Heart left ventricle (tissue), 16 donors: ENCODE measurements around the gene IL13RA1. TPM values are rescaled to one million over a fixed set of nuclear protein-coding genes. Genes with fewer than 3 reads are reported as not detected.
"Not testable (repeated sequence)": the region's sequence is repeated elsewhere in the genome, so short reads cannot be mapped to it uniquely, and the experiment has no call there.

Source experiments
- ATAC-seq, 4 donors: fragments of 200-7000 bp; cut with Tn5 transposase; one replicate each; pipeline ENCODE4 v1.9.1; 2020 to 2022; ENCODE audit warnings: moderate library complexity in 4 of 4, mild to moderate bottlenecking in 3 of 4, moderate number of reproducible peaks in 1 of 4
- DNase-seq, 5 donors: peaks; one replicate each; pipeline ENCODE4 v3.0.0-alpha.2; 2020
- H3K27ac ChIP-seq, 12 donors: fragments of 200-600 bp; sonication (generic) in 4 of 12; one replicate each; pipeline versions ENCODE4 v1.5.0 to v1.8.0; 2016 to 2022; ENCODE audit warnings: mild to moderate bottlenecking in 2 of 12
- H3K27me3 ChIP-seq, 9 donors: fragments of 200-600 bp; sonication (generic) in 2 of 9; one replicate each; pipeline versions ENCODE4 v1.5.1 to v1.8.0; 2016 to 2022; ENCODE audit warnings: mild to moderate bottlenecking in 3 of 9
- H3K36me3 ChIP-seq, 9 donors: fragments of 200-600 bp; sonication (generic) in 2 of 9; one replicate each; pipeline versions ENCODE4 v1.5.0 to v1.8.0; 2018 to 2022; ENCODE audit warnings: mild to moderate bottlenecking in 2 of 9
- H3K4me1 ChIP-seq, 12 donors: fragments of 200-600 bp; sonication (generic) in 4 of 12; one replicate each; pipeline versions ENCODE4 v1.5.0 to v1.8.0; 2016 to 2022; ENCODE audit warnings: mild to moderate bottlenecking in 3 of 12
- H3K4me3 ChIP-seq, 12 donors: fragments of 200-600 bp; sonication (generic) in 4 of 12; one replicate each; pipeline versions ENCODE4 v1.5.0 to v1.8.0; 2017 to 2022; ENCODE audit warnings: mild to moderate bottlenecking in 9 of 12, moderate library complexity in 4 of 12
- H3K9me3 ChIP-seq, 12 donors: fragments of 200-600 bp; sonication (generic) in 4 of 12; one replicate each; pipeline versions ENCODE4 v1.5.0 to v1.8.0; 2016 to 2022; ENCODE audit warnings: mild to moderate bottlenecking in 1 of 12
- CTCF ChIP-seq, 12 donors: fragments of 200-600 bp; sonication (generic) in 4 of 12; IDR thresholded peaks; one replicate each; pipeline versions ENCODE4 v1.5.0 to v1.8.0; 2018 to 2022; ENCODE audit warnings: antibody characterized with exemption in 12 of 12, mild to moderate bottlenecking in 5 of 12
- POLR2A ChIP-seq, 2 donors: fragments of 450-650 bp; IDR thresholded peaks; one replicate each; pipeline ENCODE4 v1.6.1; 2017; ENCODE audit warnings: antibody characterized with exemption in 2 of 2, mild to moderate bottlenecking in 2 of 2, moderate library complexity in 2 of 2
- WGBS, 4 donors: extraction: QIAGEN DNeasy Blood & Tissue Kit in 2 of 4; methylation state at CpG; one replicate each; pipeline versions ENCODE4 v1.1.5 to v1.1.7; 2013 to 2018; 5-methylcytosine and 5-hydroxymethylcytosine counted together
- intact Hi-C, 10 donors: fragments of 100-400 bp; cut with DNase I; formaldehyde crosslinking; loops; one replicate each; pipeline versions ENCODE4 v1.11.1 to v1.14.2; 2022
- polyA plus RNA-seq, 2 donors: library from polyadenylated mRNA; stranded (reverse); fragments of 200-250 nt; gene quantifications; one replicate each; pipeline ENCODE4 v1.2.3, GENCODE V29; 2013
- total RNA-seq, 9 donors: library from RNA; depleted of rRNA in 2 of 9; stranded (reverse); fragments of >200 nt in 2 of 9; fragmentation: NEBNext Ultra II Directional in 3 of 9; extraction: Animal tissue kit (Norgen Biotek cat#: 25700) in 3 of 9; gene quantifications; one replicate each; pipeline versions ENCODE4 v1.1.0 to v1.2.4, GENCODE V29; 2016 to 2023
- donor health status: ischemic (EF 13 %, LVEDD 7.1; RV severe dilation, severe dysfunction).
- donor health status: healthy with polysubstance abuse.
- donor health status: DM: no; HTN: yes; CAD: no.
- donor health status: DM: no; HTN: no; CAD: no.
- donor health status: ischemic (EF 25% LVEDD 6.9; RV normal size, moderate dysfunction).
- donor health status: ischemic (EF 25% LVEDD 5.7; RV mildly dilated, moderate dysfunction).
- donor health status: healthy.
- donor health status: DM: yes; HTN: yes; CAD: no.
- donor health status: ischemic (EF 35%, LVEDD 5.7; RV mildly dilated, moderate dysfunction).
- donor health status: nonischemic (EF 11% LVEDD 7.7; RV severe dilation, severe dysfunction).
- donor health status: DM: yes; HTN: yes; CAD: no.
- donor health status: PGD.
- donor health status: ischemic (EF 29% LVEDD 5.4; RV normal size, mild dysfunction).
- donor health status: nonischemic (EF 23%, LVEDD 6.1; RV moderate dilation, normal function).

IL13RA1 gene
- total and polyA plus RNA-seq, 11 donors: 5.8 to 44.7 (median 16.8) TPM

GRCh38 chrX:118795528-118796280, 68.3 kb downstream of the IL13RA1 start:
- no peak overlapping the region for H3K4me3 ChIP-seq
- TF ChIP-seq POLR2A (IDR thresholded peaks at IDR 0.05) (no peak), CTCF (IDR thresholded peaks at IDR 0.05) (no peak)
- peaks cover 0 to 8% (median 0%) of the 10 kb centered on the region in 9 donors for H3K36me3 ChIP-seq
- peaks cover 0 to 3% (median 0%) of the 10 kb centered on the region in 12 donors for H3K4me1 ChIP-seq
- intact Hi-C loops: no loop called here
- H3K9me3 ChIP-seq: no peaks in the 10 kb centered on the region
- H3K27me3 ChIP-seq: peaks cover 0 to 3% (median 0%) of the 10 kb centered on the region in 9 donors
- 53 to 71% (median 59%) methylated on average over 5 of the region's 5 CpGs for WGBS, 4 donors
- ATAC-seq (no peak), DNase-seq (no peak)
- H3K27ac ChIP-seq: peak overlapping the region in 3 of 12 donors; percentile 19 to 43 (median 37)

- WGBS, 4 donors: 7 to 28% (median 17%) methylated on average over 1 of the region's 1 CpG
- no peak overlapping the region for H3K27ac ChIP-seq
- intact Hi-C loops: loop anchor here in 2 of 10 donors (10.0 kb wide), 1 partner anchor 198 kb away; no protein-coding TSS in a partner anchor
- H3K4me1 ChIP-seq: no peaks in the 10 kb centered on the region
- DNase-seq (peak in 2 of 5 donors; percentile 7 to 26), ATAC-seq (peak in 2 of 4 donors; percentile 41 to 50)
- H3K9me3 ChIP-seq: peaks cover 0 to 3% (median 0%) of the 10 kb centered on the region in 12 donors
- no peaks in the 10 kb centered on the region for H3K36me3 ChIP-seq
- no peaks in the 10 kb centered on the region for H3K27me3 ChIP-seq
- H3K4me3 ChIP-seq: no peak overlapping the region
- TF ChIP-seq CTCF (IDR thresholded peaks at IDR 0.05) (no peak), POLR2A (IDR thresholded peaks at IDR 0.05) (no peak)
These were observed 75.5 kb downstream of the IL13RA1 start for GRCh38 chrX:118802857-118803256.

GRCh38 chrX:118807151-118808017, 80.0 kb downstream of the IL13RA1 start:
- Histone ChIP-seq H3K9me3 (peaks cover 0 to 3% (median 0%) of the 10 kb centered on the region in 12 donors), H3K4me3 (no peak overlapping the region), H3K36me3 (no peaks in the 10 kb centered on the region), H3K27ac (no peak overlapping the region), H3K27me3 (peaks cover 0 to 12% (median 0%) of the 10 kb centered on the region in 9 donors), H3K4me1 (no peaks in the 10 kb centered on the region)
- peak; percentile 37 to 63 (median 58) for ATAC-seq
- intact Hi-C loops: loop anchor here (2.0 to 10.0 kb wide), 7 partner anchors 163 to 203 kb away; no protein-coding TSS in a partner anchor
- DNase-seq: peak in 3 of 5 donors; percentile 12 to 31 (median 27)
- TF ChIP-seq POLR2A (IDR thresholded peaks at IDR 0.05) (no peak), CTCF (IDR thresholded peaks at IDR 0.05) (peak; percentile 34 to 70 (median 60))
- 31 to 39% (median 34%) methylated on average over 4 of the region's 4 CpGs for WGBS, 4 donors

GRCh38 chrX:118817257-118817656, 89.9 kb downstream of the IL13RA1 start:
- H3K9me3 ChIP-seq, H3K36me3 ChIP-seq, intact Hi-C loops, H3K27ac ChIP-seq, H3K4me1 ChIP-seq, ATAC-seq, H3K4me3 ChIP-seq, DNase-seq: not testable (repeated sequence)
- WGBS, 4 donors: 79 to 91% (median 85%) methylated on average over 4 of the region's 4 CpGs
- H3K27me3 ChIP-seq: peaks cover 0 to 17% (median 0%) of the 10 kb centered on the region in 9 donors
